Sigmoid colon (tissue), 7 donors: ENCODE measurements around the gene WDR1. TPM values are rescaled to one million over a fixed set of nuclear protein-coding genes. Genes with fewer than 3 reads are reported as not detected.
A peak's percentile ranks its signal among the peaks of the same experiment; 100 is the strongest.

Source experiments
- DNase-seq: peaks from one replicate; pipeline ENCODE4 v3.0.0-alpha.2; 2019
- H3K27ac ChIP-seq, 4 donors: fragments of 200-600 bp; sonication (generic); one replicate each; pipeline ENCODE4 v1.5.1; 2016 to 2019; ENCODE audit warnings: mild to moderate bottlenecking in 1 of 4
- H3K27me3 ChIP-seq, 3 donors: fragments of 200-600 bp; sonication (generic); one replicate each; pipeline ENCODE4 v1.5.1; 2019; ENCODE audit warnings: mild to moderate bottlenecking in 1 of 3
- H3K36me3 ChIP-seq, 4 donors: fragments of 200-600 bp; sonication (generic); one replicate each; pipeline ENCODE4 v1.5.1; 2016 to 2019
- H3K4me1 ChIP-seq, 4 donors: fragments of 200-600 bp; sonication (generic); one replicate each; pipeline ENCODE4 v1.5.1; 2017 to 2019
- H3K4me3 ChIP-seq, 4 donors: fragments of 200-600 bp; sonication (generic); one replicate each; pipeline ENCODE4 v1.5.1; 2017 to 2019; ENCODE audit warnings: mild to moderate bottlenecking in 2 of 4, moderate library complexity in 1 of 4
- H3K9me3 ChIP-seq, 4 donors: fragments of 200-600 bp in 3 of 4; sonication (generic) in 3 of 4; one replicate each; pipeline versions ENCODE4 v1.5.1 to v1.6.1; 2013 to 2019
- CTCF ChIP-seq, 4 experiments: fragments of 450-650 bp in 3 of 4; fragments of 200-600 bp in 1 of 4; IDR thresholded peaks; one replicate each; pipeline ENCODE4 v1.5.1; 2016 to 2019; ENCODE audit warnings: antibody characterized with exemption in 4 of 4, mild to moderate bottlenecking in 3 of 4, moderate library complexity in 2 of 4
- EP300 ChIP-seq, 4 donors: sonication (generic); formaldehyde crosslinking; IDR thresholded peaks; one replicate each; pipeline ENCODE4 v1.6.1; 2017; ENCODE audit warnings: antibody characterized with exemption in 4 of 4
- POLR2A ChIP-seq, 2 donors: fragments of 450-650 bp; IDR thresholded peaks; one replicate each; pipeline ENCODE4 v1.6.1; 2016; ENCODE audit warnings: antibody characterized with exemption in 2 of 2, mild to moderate bottlenecking in 2 of 2, moderate library complexity in 2 of 2
- POLR2AphosphoS5 ChIP-seq, 4 donors: sonication (generic); formaldehyde crosslinking; IDR thresholded peaks; one replicate each; pipeline ENCODE4 v1.6.1; 2017; ENCODE audit warnings: antibody characterized with exemption in 4 of 4
- WGBS, 2 donors: extraction: QIAGEN DNeasy Blood & Tissue Kit; methylation state at CpG; one replicate each; pipeline ENCODE4 v1.1.7; 2013; 5-methylcytosine and 5-hydroxymethylcytosine counted together
- intact Hi-C: fragments of 100-400 bp; cut with DNase I; formaldehyde crosslinking; loops from one replicate; pipeline ENCODE4 v1.15.1; 2023
- polyA plus RNA-seq, 3 donors: library from polyadenylated mRNA; stranded (reverse); fragments of 200-250 nt; gene quantifications; one replicate each; pipeline ENCODE4 v1.2.3, GENCODE V29; 2013
- total RNA-seq, 4 donors: library from RNA; depleted of rRNA; stranded (reverse); fragments of >200 nt; gene quantifications; one replicate each; pipeline ENCODE4 v1.1.0, GENCODE V29; 2016
- donor health status: healthy with polysubstance abuse.
- donor health status: Bipolar disorder and iron deficiency.
- donor health status: healthy.

The WDR1 gene
- total and polyA plus RNA-seq, 7 donors, result 171 to 267 (median 240) TPM

- no peak for DNase-seq
- Histone ChIP-seq H3K27me3 (no peaks in the 10 kb centered on the region), H3K36me3 (peaks cover 8 to 59% (median 42%) of the 10 kb centered on the region in 4 donors), H3K4me1 (peaks cover 0 to 100% (median 100%) of the 10 kb centered on the region in 4 donors), H3K4me3 (no peak overlapping the region), H3K9me3 (no peaks in the 10 kb centered on the region), H3K27ac (peak overlapping the region; percentile 90 to 98 (median 96))
- TF ChIP-seq CTCF (IDR thresholded peaks at IDR 0.05) (no peak), POLR2AphosphoS5 (IDR thresholded peaks at IDR 0.05) (no peak)
- 68 to 89% methylated on average over 25 of the region's 25 CpGs for WGBS, 2 donors
- intact Hi-C loops, result loop anchor here (5.0 kb wide), 1 partner anchor 73 kb away; no protein-coding TSS in a partner anchor
Measured at GRCh38 chr4:10099499-10100325, 16.9 kb downstream of the WDR1 start.

GRCh38 chr4:10098780-10099160 is 17.8 kb downstream of the WDR1 start:
- Histone ChIP-seq H3K36me3 (peaks cover 17 to 68% (median 44%) of the 10 kb centered on the region in 4 donors), H3K4me1 (peaks cover 0 to 100% (median 100%) of the 10 kb centered on the region in 4 donors), H3K27ac (peak overlapping the region; percentile 89 to 98 (median 92)), H3K9me3 (no peaks in the 10 kb centered on the region), H3K4me3 (no peak overlapping the region), H3K27me3 (no peaks in the 10 kb centered on the region)
- TF ChIP-seq CTCF (IDR thresholded peaks at IDR 0.05) (no peak), POLR2A (IDR thresholded peaks at IDR 0.05) (no peak), EP300 (IDR thresholded peaks at IDR 0.05) (no peak), POLR2AphosphoS5 (IDR thresholded peaks at IDR 0.05) (no peak)
- intact Hi-C loops, result no loop called here
- no peak for DNase-seq
- 81 to 86% methylated on average over 12 of the region's 12 CpGs for WGBS, 2 donors

GRCh38 chr4:10097906-10098779 is 18.5 kb downstream of the WDR1 start:
- no peak for DNase-seq
- no peak for TF ChIP-seq CTCF (IDR thresholded peaks at IDR 0.05)
- WGBS, 2 donors, result 91 to 93% methylated on average over 9 of the region's 9 CpGs
- H3K27me3 ChIP-seq, result no peaks in the 10 kb centered on the region
- peaks cover 18 to 71% (median 44%) of the 10 kb centered on the region in 4 donors for H3K36me3 ChIP-seq
- peak overlapping the region; percentile 89 to 98 (median 92) for H3K27ac ChIP-seq
- intact Hi-C loops, result no loop called here
- no peak overlapping the region for H3K4me3 ChIP-seq
- H3K9me3 ChIP-seq, result no peaks in the 10 kb centered on the region
- H3K4me1 ChIP-seq, result peaks cover 0 to 100% (median 100%) of the 10 kb centered on the region in 4 donors

- Histone ChIP-seq H3K36me3 (peaks cover 18 to 73% (median 46%) of the 10 kb centered on the region in 4 donors), H3K4me3 (no peak overlapping the region), H3K9me3 (no peaks in the 10 kb centered on the region), H3K4me1 (peaks cover 0 to 100% (median 100%) of the 10 kb centered on the region in 4 donors), H3K27ac (peak overlapping the region; percentile 69 to 90 (median 86)), H3K27me3 (no peaks in the 10 kb centered on the region)
- WGBS, 2 donors, result 82 to 83% methylated on average over 9 of the region's 9 CpGs
- TF ChIP-seq POLR2AphosphoS5 (IDR thresholded peaks at IDR 0.05), result no peak
- TF ChIP-seq EP300 (IDR thresholded peaks at IDR 0.05), result no peak
- TF ChIP-seq CTCF (IDR thresholded peaks at IDR 0.05), result no peak
- no peak for TF ChIP-seq POLR2A (IDR thresholded peaks at IDR 0.05)
- intact Hi-C loops, result no loop called here
- DNase-seq, result no peak
Measured at GRCh38 chr4:10096978-10097335, 19.6 kb downstream of the WDR1 start.
